Nephron progenitor cell (in vitro differentiated cells): ENCODE results near the gene DLG1.

Experiments used
- DNase-seq: peaks from one replicate; pipeline ENCODE4 v3.0.0; 2021
- H3K27ac Mint-ChIP-seq: 2 replicates; pipeline ENCODE4 v1.8.0; 2021; ENCODE audit warnings: mild to moderate bottlenecking, moderate library complexity, mixed read lengths
- H3K27me3 Mint-ChIP-seq: 2 replicates; pipeline ENCODE4 v1.8.0; 2021; ENCODE audit warnings: mild to moderate bottlenecking, low read depth, mixed read lengths; ENCODE audit not compliant: poor library complexity
- H3K36me3 Mint-ChIP-seq: 2 replicates; pipeline ENCODE4 v1.8.0; 2021; ENCODE audit warnings: low read depth, mixed read lengths
- H3K4me1 Mint-ChIP-seq: 2 replicates; pipeline ENCODE4 v1.8.0; 2021; ENCODE audit warnings: mixed read lengths
- H3K4me3 Mint-ChIP-seq: 2 replicates; pipeline ENCODE4 v1.8.0; 2021; ENCODE audit warnings: mild to moderate bottlenecking, moderate library complexity, mixed read lengths
- H3K9me3 Mint-ChIP-seq: 2 replicates; pipeline ENCODE4 v1.8.0; 2021; ENCODE audit warnings: mild to moderate bottlenecking, moderate library complexity, mixed read lengths
- TF ChIP-seq, protein P1 (sequence below): fragments of 200-600 bp; sonication (generic); IDR thresholded peaks from 2 replicates; pipeline ENCODE4 v1.5.0; 2021; ENCODE audit warnings: antibody characterized with exemption

DLG1 gene

GRCh38 chr3:197298341-197298944 lies at the start of gene DLG1:
Gene DLG1, minus strand, starts transcription at chr3:197298612. Its CDS starts 1,408 bp downstream, at chr3:197297204.
- Mint-ChIP-seq H3K4me3 (peak within 1 kb of the TSS; percentile 92), H3K27ac (peak within 1 kb of the TSS; percentile 86), H3K36me3 (peaks cover 24% of the 10 kb centered on the region), H3K4me1 (peaks cover 47% of the 10 kb centered on the region), H3K9me3 (no peaks in the 10 kb centered on the region), H3K27me3 (peaks cover 25% of the 10 kb centered on the region)
- peak; percentile 82 for DNase-seq
- TF ChIP-seq, protein P1, sequence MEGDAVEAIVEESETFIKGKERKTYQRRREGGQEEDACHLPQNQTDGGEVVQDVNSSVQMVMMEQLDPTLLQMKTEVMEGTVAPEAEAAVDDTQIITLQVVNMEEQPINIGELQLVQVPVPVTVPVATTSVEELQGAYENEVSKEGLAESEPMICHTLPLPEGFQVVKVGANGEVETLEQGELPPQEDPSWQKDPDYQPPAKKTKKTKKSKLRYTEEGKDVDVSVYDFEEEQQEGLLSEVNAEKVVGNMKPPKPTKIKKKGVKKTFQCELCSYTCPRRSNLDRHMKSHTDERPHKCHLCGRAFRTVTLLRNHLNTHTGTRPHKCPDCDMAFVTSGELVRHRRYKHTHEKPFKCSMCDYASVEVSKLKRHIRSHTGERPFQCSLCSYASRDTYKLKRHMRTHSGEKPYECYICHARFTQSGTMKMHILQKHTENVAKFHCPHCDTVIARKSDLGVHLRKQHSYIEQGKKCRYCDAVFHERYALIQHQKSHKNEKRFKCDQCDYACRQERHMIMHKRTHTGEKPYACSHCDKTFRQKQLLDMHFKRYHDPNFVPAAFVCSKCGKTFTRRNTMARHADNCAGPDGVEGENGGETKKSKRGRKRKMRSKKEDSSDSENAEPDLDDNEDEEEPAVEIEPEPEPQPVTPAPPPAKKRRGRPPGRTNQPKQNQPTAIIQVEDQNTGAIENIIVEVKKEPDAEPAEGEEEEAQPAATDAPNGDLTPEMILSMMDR = no peak

DNA sequence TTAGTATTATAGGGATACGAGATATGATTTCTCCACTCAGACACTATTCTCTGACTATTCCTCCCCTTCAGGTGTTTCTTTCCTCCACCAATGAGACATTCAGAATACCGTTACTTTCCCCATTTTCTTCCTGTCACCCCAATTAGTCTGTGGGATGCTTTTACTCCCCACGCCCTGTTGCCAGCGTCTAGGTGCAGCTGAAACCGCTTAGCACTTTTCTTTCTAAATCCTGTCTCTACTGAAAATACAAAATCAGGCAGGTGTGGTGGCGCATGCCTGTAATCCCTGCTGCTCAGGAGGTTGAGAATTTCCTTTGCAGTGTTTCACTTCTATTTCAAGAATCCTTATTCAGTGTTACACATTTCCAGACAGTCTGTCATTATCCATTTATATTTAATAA lies 49.6 kb upstream of the DLG1 start:
- no peaks in the 10 kb centered on the region for H3K36me3 Mint-ChIP-seq
- H3K27ac Mint-ChIP-seq = no peak overlapping the region
- no peaks in the 10 kb centered on the region for H3K9me3 Mint-ChIP-seq
- H3K4me1 Mint-ChIP-seq = peaks cover 10% of the 10 kb centered on the region
- DNase-seq = no peak
- no peak overlapping the region for H3K4me3 Mint-ChIP-seq
- TF ChIP-seq, protein P1 = no peak
- H3K27me3 Mint-ChIP-seq = no peaks in the 10 kb centered on the region

DNA sequence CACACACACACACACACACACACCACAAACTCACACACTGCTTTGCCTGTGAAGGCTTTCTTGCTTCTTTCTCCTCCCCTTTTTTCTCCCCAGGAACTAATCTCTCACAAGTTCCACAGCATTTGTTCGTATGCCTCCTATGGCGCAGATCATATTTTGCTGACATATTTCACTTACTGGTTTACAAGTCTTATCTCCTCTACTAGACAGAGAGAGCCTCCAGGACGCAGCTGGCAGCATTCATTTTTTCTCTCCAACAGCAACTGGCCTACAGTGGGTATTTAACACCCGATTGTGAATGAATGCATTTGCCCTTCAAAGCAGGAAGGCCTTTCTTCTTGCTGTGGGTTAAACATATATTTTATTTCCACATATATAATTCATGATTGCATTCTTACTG lies 47.0 kb upstream of the DLG1 start:
- H3K4me3 Mint-ChIP-seq = no peak overlapping the region
- no peaks in the 10 kb centered on the region for H3K9me3 Mint-ChIP-seq
- peaks cover 6% of the 10 kb centered on the region for H3K4me1 Mint-ChIP-seq
- DNase-seq = no peak
- peaks cover 3% of the 10 kb centered on the region for H3K27me3 Mint-ChIP-seq
- H3K36me3 Mint-ChIP-seq = no peaks in the 10 kb centered on the region
- TF ChIP-seq, protein P1 = no peak
- no peak overlapping the region for H3K27ac Mint-ChIP-seq

GRCh38 chr3:197344582-197345318 lies 46.3 kb upstream of the DLG1 start:
- TF ChIP-seq, protein P1 = no peak
- DNase-seq = no peak
- no peaks in the 10 kb centered on the region for H3K9me3 Mint-ChIP-seq
- no peak overlapping the region for H3K27ac Mint-ChIP-seq
- H3K36me3 Mint-ChIP-seq = no peaks in the 10 kb centered on the region
- H3K4me1 Mint-ChIP-seq = peaks cover 13% of the 10 kb centered on the region
- peaks cover 3% of the 10 kb centered on the region for H3K27me3 Mint-ChIP-seq
- H3K4me3 Mint-ChIP-seq = no peak overlapping the region

- TF ChIP-seq, protein P1 = no peak
- H3K27me3 Mint-ChIP-seq = peaks cover 3% of the 10 kb centered on the region
- peaks cover 20% of the 10 kb centered on the region for H3K4me1 Mint-ChIP-seq
- no peaks in the 10 kb centered on the region for H3K9me3 Mint-ChIP-seq
- DNase-seq = no peak
- H3K4me3 Mint-ChIP-seq = no peak overlapping the region
- no peak overlapping the region for H3K27ac Mint-ChIP-seq
- H3K36me3 Mint-ChIP-seq = no peaks in the 10 kb centered on the region
These were observed 45.4 kb upstream of the DLG1 start for GRCh38 chr3:197343656-197344408.
